WTC11 (cell line): ENCODE results near the gene RPL36AL.

Source experiments
- ESRRA ChIP-seq: sonication (generic); formaldehyde crosslinking; IDR thresholded peaks from 2 replicates; pipeline ENCODE4 v1.8.1; 2022; ENCODE audit warnings: mild to moderate bottlenecking, missing genetic modification reagents, borderline replicate concordance
- SP1 ChIP-seq: sonication (generic); formaldehyde crosslinking; conservative IDR thresholded peaks from 2 replicates; pipeline ENCODE4 v1.8.1; 2022; ENCODE audit warnings: missing genetic modification reagents
- TP53 ChIP-seq: sonication (generic); formaldehyde crosslinking; IDR thresholded peaks from 2 replicates; pipeline ENCODE4 v1.8.1; 2023; ENCODE audit warnings: mild to moderate bottlenecking, missing genetic modification reagents
- TF ChIP-seq, protein P1 (sequence below): sonication (generic); formaldehyde crosslinking; IDR thresholded peaks from 2 replicates; pipeline ENCODE4 v1.8.0; 2022; ENCODE audit warnings: missing genetic modification reagents
- TF ChIP-seq, protein P2 (sequence below): fragments of 200-600 bp; IDR thresholded peaks from 2 replicates; pipeline ENCODE4 v1.8.0; 2022; ENCODE audit warnings: antibody characterized with exemption
- TF ChIP-seq, protein P3 (sequence below): sonication (generic); formaldehyde crosslinking; IDR thresholded peaks from 2 replicates; pipeline ENCODE4 v1.8.1; 2022; ENCODE audit warnings: mild to moderate bottlenecking, missing genetic modification reagents, moderate library complexity, borderline replicate concordance

DNA sequence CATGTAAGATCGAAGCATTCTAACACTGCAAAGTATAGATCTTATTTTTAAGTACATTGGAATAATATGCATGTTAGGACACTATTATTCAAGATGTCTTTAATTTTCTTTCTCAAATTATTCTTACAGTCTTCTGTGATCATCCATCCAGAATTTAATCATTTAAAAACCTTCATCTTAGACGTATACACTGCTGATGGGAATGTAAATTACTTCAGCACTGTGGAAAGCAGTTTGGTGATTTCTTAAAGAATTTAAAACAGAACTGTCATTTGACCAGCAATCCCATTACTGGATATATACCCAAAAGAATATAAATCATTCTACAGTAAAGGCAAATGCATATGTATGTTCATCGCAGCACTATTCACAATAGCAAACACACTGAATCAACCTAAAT lies 31.0 kb downstream of the RPL36AL start:
- TF ChIP-seq SP1 (no peak), TP53 (CRISPR knock-in tag) (no peak), ESRRA (CRISPR knock-in tag) (no peak)
- TF ChIP-seq, protein P1, sequence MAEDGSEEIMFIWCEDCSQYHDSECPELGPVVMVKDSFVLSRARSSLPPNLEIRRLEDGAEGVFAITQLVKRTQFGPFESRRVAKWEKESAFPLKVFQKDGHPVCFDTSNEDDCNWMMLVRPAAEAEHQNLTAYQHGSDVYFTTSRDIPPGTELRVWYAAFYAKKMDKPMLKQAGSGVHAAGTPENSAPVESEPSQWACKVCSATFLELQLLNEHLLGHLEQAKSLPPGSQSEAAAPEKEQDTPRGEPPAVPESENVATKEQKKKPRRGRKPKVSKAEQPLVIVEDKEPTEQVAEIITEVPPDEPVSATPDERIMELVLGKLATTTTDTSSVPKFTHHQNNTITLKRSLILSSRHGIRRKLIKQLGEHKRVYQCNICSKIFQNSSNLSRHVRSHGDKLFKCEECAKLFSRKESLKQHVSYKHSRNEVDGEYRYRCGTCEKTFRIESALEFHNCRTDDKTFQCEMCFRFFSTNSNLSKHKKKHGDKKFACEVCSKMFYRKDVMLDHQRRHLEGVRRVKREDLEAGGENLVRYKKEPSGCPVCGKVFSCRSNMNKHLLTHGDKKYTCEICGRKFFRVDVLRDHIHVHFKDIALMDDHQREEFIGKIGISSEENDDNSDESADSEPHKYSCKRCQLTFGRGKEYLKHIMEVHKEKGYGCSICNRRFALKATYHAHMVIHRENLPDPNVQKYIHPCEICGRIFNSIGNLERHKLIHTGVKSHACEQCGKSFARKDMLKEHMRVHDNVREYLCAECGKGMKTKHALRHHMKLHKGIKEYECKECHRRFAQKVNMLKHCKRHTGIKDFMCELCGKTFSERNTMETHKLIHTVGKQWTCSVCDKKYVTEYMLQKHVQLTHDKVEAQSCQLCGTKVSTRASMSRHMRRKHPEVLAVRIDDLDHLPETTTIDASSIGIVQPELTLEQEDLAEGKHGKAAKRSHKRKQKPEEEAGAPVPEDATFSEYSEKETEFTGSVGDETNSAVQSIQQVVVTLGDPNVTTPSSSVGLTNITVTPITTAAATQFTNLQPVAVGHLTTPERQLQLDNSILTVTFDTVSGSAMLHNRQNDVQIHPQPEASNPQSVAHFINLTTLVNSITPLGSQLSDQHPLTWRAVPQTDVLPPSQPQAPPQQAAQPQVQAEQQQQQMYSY, result no peak
- TF ChIP-seq, protein P2, sequence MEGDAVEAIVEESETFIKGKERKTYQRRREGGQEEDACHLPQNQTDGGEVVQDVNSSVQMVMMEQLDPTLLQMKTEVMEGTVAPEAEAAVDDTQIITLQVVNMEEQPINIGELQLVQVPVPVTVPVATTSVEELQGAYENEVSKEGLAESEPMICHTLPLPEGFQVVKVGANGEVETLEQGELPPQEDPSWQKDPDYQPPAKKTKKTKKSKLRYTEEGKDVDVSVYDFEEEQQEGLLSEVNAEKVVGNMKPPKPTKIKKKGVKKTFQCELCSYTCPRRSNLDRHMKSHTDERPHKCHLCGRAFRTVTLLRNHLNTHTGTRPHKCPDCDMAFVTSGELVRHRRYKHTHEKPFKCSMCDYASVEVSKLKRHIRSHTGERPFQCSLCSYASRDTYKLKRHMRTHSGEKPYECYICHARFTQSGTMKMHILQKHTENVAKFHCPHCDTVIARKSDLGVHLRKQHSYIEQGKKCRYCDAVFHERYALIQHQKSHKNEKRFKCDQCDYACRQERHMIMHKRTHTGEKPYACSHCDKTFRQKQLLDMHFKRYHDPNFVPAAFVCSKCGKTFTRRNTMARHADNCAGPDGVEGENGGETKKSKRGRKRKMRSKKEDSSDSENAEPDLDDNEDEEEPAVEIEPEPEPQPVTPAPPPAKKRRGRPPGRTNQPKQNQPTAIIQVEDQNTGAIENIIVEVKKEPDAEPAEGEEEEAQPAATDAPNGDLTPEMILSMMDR, result no peak
- TF ChIP-seq, protein P3, sequence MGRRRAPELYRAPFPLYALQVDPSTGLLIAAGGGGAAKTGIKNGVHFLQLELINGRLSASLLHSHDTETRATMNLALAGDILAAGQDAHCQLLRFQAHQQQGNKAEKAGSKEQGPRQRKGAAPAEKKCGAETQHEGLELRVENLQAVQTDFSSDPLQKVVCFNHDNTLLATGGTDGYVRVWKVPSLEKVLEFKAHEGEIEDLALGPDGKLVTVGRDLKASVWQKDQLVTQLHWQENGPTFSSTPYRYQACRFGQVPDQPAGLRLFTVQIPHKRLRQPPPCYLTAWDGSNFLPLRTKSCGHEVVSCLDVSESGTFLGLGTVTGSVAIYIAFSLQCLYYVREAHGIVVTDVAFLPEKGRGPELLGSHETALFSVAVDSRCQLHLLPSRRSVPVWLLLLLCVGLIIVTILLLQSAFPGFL (CRISPR knock-in tag), result no peak
